Activated CD4-positive, alpha-beta T cell treated with anti-CD3 and anti-CD28 coated beads for 4 hours (primary cell): ENCODE data around the gene FPGS.
"Not testable (repeated sequence)": the region's sequence is repeated elsewhere in the genome, so short reads cannot be mapped to it uniquely, and the experiment has no call there.

Experiments
- DNase-seq, 2 donors: peaks; one replicate each; pipeline ENCODE4 v3.0.0-alpha.2; 2020

Gene FPGS, protein sequence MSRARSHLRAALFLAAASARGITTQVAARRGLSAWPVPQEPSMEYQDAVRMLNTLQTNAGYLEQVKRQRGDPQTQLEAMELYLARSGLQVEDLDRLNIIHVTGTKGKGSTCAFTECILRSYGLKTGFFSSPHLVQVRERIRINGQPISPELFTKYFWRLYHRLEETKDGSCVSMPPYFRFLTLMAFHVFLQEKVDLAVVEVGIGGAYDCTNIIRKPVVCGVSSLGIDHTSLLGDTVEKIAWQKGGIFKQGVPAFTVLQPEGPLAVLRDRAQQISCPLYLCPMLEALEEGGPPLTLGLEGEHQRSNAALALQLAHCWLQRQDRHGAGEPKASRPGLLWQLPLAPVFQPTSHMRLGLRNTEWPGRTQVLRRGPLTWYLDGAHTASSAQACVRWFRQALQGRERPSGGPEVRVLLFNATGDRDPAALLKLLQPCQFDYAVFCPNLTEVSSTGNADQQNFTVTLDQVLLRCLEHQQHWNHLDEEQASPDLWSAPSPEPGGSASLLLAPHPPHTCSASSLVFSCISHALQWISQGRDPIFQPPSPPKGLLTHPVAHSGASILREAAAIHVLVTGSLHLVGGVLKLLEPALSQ

DNA sequence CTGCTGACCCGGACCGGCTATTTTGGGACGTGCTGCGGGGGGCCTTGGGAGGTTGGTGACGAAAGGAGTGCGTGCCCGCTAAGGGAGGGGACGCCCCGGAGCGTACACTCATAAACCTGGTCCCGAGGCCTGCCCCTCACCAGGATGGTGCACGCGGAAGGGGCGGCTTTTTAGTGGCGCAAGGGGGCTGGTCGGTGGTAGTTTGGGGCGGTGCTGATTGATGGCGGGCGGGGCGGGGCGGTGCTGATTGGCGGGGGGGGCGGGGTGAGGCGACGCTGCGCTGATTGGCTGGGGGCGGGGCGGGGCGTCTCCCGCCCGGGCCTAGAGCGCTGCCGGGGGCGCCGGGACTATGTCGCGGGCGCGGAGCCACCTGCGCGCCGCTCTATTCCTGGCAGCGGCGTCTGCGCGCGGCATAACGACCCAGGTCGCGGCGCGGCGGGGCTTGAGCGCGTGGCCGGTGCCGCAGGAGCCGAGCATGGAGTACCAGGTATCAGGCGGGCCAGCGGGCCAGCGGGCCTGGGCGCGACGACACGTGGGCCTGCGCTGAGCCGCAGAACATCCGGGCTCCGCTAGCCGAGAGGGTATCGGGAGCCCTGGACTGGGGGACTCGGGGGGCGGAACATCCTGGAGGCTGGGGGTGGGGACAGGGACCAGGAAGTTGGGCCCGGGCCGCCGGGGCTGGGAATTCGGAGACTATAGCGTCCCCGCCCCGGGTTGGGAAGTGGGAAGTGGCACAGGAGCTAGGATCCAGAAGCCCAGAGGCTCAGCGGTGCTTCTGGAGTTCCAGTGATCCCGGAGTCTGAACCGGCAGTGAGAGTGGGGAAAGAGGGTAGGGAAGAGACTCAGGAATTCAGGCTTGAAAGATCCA, at the start of gene FPGS:
Gene FPGS (plus strand): TSS at position 307 of the 868 bp plus-strand sequence. CDS start 43 bp downstream, at position 350.
- DNase-seq: peak; percentile 80 to 86

DNA sequence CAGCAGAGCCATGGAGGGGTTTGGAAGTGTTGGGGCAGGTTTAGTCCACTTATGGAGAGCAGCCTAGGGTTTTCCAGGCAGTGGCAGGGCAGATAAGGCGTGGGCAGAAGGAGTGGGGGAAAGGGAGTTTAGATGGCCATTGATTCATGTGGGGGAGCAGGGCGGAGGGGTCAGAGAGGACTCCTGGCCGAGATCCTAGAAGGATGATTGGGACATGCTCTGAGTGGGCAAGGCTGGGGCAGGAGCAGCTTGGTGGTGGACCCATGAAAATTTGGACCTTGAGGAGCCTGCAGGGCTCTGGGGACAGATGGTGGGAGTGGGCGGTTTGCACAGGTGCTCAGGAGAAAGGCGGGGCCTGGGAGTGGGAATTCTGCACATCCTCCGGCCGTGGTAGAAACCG, 49.5 kb upstream of the FPGS start:
- no peak for DNase-seq

DNA sequence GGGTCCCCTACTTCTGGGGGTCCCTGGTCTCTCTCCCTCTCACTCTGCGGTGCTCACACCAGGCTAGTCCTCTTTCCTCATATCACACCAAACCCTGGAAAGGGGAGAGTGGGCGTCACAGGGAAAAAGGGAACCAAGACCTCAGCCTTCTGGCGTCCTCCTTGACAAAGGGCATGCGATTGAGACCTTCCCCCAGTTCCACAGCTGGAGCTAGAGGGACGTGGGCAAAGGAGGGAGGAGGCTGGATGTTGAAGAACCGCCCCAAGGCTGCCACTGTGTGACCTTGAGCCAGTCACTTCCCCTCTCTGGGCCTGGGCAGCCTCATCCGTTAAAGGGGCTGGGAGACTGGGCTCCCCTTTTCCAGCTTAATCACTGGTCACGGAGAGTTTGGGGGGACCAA, 49.1 kb upstream of the FPGS start:
- no peak for DNase-seq

DNA sequence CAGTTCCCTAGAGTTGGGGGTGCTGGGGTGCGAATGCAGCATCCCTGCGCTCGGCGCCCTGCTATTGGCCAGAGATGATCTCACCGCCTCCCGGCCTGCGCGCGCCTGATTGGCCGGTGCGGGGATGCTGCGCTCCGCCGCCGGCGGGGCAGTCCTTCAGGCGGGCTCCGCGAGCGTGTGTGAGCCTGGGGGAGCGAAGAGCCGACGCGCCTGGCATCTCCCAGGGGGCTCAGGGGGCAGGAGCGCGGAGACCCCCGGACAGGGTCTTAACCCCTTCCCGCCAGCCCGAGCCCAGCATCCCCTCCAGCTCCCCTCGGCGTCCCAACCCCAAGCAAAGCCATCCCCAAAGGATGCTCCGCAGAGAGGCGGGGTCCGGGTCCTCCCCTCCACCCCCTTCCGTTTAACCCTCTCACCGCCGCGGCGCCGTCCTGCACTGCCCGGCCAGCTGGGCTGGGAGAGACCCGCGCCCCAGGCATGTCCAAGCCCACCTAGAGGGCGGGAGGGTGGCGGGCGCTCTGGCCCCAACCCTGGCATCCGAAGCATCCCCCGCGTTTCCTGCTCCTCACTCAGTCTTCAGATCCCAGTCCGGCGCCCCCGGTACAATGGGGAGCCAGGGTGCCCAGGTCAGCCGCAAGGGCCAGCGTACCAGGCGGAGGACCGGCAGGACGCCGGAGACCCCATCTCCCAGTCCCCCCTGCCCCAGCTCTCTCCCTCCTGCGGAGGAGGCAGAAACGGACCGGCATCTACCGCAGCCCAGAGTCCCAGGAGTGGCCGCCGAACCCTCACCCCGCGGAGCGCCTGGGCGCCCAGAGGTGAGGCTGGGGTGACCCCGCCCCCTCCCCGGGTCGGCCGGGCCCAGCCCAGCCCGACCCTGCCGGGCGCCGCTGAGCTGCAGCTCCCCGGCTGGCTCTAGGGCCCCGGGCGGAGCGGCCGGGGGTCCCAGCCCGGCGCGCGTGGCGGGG, 48.3 kb upstream of the FPGS start:
- DNase-seq: no peak

DNA sequence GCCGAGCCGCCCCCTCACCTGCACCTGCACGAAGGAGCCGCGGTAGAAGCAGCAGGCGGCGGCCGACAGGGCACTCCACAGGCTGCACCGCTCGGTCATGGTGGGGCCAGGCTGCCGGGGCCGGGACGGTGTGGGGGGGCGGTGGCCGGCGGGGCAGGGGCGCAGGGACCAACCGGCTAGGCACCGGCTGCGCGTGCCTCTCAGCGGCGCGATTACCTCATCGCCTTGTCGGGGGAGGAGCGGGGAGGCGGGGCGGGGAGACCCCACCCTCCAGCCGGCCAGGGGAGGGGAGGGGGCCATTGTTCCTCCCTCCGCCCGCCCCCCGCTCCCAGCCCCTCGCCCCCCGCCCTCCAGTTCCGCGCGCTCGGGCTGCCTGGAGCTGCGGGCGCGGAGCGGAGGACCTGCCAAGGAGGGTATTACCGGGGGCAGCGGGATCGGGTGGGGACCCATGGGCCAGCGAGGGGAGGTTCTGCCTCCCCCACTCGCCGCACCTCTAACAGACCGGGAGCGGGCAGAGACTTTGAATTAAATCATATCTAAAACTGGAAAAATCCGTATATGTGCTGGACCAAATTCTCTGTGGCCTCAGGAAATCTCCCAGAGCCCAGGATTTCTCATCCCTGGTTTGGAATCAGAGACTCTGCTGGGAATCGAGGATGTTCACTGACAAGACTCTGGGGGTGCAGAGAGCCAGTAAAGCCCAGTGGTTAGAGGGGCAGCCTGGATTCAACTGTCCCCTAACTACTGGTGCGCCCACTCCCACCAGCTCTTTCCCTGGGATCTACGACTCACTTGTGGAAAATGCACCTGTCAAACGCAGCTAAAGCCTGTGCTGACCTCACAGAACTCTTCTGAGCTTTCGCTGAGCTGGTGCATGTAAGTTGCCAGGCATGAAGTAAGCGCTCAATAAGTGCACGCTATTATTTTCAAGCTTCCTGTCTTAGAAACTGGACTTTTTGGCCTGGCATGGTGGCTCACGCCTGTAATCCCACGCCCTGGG, 47.3 kb upstream of the FPGS start:
- no peak for DNase-seq

DNA sequence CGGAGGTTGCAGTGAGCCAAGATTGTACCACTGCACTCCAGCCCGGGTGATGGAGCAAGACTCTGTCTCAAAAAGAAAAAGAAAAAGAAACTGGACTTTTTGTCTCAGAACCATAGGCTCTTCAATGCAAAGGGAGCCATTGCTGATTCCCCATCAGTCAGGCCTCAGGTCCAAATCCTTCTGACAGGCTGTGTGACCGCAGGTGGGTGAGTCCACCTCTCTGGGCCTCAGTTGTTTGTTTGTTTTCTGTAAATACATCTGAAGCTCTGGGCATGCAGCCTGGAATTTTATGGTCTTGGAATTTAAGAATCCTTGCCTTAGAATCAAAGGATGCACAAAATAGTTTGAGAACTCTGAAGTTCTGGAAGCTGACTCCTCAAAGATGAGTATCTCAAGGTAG, 46.4 kb upstream of the FPGS start:
- no peak for DNase-seq

DNA sequence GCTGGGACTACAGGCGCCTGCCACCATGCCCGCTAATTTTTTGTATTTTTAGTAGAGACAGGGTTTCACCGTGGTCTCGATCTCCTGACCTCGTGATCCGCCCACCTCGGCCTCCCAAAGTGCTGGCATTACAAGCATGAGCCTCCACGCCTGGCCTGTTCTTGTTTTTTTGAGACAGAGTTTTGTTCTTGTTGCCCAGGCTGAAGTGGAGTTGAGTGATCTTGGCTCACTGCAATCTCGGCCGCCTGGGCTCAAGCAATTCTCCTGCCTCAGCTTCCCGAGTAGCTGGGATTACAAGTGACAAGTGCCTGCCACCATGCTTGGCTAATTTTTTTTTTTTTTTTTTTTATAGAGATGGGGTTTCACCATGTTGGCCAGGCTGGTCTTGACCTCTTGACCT, 45.9 kb upstream of the FPGS start:
- DNase-seq: not testable (repeated sequence)

DNA sequence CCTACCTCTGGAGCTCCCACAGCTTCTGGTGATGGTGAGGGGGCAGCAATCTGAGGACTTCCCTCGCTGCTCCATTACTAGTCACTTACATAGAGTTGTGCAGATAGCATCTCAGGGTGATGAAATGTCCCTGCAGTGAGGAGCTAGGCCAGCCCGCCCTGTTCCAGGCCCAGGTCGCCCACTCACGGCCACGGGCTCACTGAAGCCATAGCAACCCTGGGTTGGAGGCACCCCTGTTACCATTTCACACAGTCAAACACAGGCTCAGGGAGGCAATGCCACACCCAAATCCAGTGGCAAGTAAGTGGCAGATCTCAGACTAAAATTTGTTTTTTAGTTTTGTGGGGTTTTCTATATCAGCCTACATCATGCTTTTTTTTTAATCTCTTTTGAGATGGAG, 43.8 kb upstream of the FPGS start:
- DNase-seq: no peak

DNA sequence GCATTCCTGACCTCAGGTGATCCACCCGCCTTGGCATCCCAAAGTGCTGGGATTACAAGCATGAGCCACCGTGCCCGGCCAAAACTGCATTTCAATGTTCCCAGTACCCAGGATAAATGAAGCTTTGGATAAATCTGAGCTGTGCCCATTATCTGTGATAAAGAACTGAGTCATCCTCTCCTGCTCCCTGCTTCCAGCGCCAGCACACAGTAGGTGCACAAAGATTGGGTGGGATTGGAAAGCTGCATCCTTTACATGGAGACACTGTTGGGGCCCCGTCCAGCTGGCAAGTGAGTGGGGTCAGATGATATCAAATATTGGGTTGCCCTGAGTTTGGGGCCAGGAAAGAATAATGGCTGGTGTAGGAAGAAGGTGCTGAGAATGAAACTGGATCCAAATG, 41.6 kb upstream of the FPGS start:
- DNase-seq: no peak

DNA sequence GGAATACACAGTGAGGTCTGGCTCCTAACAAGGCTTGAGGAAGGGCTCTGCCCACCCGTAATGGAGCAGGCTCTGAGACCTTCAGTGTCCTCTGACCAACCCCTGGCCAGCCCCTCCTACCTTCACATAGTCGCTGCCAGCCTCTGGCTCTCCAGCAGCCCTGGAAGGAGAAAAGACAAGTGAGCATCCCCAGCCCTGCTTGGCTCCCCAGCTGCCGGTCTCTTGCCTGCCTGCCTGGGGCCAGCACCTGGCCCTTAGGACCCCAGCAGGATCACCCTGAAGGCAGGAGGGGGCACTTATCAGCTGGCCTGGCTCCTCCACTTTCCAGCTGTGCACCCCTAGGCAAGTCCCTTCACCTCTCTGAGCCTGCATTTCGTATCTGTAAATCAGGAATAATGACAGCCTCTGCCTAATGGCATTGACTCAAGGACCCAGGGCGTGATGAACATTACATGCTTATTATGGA, 41.2 kb upstream of the FPGS start:
- DNase-seq: no peak

DNA sequence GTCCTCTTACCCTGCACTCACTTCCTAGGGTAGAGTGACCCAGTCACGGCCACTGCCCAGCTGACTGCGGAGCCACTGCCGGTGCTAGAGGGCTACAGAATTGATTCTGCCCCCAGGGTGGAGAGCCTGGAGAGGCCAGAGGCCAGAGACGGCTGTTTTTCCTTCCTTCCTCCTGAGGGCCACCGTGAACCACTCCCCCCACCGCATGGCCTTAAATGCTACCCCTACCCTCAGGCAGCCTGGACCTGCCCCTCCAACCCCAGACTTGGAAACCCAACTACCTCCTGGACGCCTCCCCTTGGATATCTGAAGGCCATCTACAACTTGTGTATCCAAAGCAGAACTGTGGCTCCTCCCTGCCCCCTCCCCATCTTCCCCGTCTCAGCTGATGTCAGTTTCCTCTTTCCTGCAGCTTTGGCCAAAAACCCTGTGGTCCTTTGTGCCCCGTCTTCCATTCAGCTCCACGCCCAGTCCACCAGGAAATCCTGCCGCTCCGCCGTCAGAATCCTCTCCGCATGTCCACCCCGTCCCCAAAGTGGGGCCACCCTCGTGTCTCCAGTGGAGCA, 40.5 kb upstream of the FPGS start:
- DNase-seq: no peak

DNA sequence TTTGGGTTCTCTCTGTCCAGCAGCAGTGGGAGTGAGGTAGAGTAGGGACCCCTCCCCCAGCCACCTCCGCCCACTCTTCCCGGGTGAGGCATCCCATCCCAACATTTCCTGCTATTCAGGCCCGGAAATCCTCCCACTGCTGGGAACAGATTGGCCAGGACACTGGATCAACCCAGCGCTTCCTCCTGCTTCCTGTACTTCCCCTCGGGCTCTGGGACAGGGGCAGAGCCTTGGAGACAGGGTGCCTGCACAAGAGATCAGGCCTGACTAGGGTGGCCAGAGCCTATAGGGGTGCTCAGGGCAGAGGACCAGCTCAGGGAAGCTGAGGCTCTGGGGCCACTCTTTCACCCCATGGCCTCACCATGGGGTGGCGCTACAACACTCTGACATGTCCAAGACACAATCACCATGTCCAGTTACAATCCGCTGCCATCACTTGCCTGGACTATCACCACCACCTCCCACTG, 38.7 kb upstream of the FPGS start:
- no peak for DNase-seq

DNA sequence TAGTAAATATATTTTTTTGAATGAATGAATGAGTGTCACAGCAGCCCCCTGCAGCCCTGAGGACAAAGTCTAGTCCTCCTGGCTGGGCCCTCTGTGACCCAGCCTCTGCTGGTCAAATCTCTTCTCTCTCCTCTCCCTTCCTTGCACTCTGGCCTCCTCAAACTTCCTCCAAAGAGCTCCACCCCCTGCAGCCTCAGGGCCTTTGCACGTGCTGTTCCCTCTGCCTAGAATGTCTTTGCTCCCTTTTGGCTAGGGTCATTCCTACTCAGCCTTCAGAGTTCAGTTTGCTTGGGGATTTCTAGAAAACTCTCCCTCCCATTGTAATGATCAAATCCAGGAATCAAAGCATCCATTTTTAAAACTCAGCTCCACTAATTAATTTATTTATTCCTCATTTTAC, 37.3 kb upstream of the FPGS start:
- no peak for DNase-seq

DNA sequence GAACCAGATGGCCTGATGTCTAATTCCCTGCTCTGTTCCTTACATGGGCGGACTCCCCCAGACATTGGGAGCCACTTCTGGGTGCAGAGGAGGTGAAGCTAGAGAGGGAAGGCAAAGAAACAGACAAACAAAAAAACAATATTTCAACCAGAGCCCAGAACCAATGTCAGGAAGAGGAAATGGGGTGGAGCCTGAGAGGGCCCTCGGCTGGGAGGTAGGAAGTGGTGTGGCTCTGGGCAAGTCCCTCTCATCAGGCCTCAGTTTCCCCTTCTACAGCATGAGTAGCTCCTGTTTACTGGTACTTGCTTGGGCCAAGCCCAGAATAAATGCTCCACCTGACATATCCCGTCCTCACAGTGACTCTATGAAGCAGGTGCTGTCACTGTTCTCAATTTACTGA, 35.3 kb upstream of the FPGS start:
- DNase-seq: no peak

DNA sequence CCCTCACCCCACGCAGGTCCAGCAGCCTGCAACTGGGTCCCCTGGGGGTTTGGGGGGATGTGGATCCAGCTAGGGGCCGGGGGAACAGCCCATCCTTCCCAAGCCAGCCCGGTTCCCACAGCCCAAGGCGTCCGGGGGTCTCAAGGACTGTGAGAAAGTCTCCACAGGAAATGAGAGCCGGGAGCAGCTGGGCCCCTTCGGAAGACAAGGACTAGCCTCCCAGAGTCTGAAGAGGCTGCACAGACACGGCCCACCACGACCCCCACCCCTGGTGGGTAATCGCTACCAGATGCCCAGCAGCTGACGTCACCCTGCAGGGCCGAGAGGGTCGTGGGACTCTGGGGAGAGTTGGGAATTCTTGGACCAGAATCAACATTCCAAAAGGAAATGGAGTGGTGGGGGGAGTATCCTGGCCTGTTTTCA, 34.8 kb upstream of the FPGS start:
- no peak for DNase-seq

DNA sequence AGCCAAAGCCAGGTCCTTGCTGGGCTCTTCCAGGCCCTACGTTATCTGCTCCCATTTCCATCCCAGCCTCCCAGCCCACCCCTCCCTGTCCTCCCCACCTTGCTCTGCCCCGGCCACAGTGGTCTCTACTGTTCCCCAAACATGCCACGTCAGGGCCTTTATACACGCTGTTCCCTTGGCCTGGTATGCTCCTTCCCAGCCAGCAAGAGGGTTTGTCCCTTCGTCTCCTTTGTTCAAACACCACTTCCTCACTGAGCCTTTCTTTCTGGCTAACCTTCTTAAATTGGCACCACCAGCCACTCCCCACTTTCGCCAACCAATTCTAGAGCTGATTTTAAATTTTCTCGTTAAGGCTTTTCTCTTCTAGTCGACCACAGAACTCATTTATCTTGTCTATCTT, 34.0 kb upstream of the FPGS start:
- DNase-seq: no peak

DNA sequence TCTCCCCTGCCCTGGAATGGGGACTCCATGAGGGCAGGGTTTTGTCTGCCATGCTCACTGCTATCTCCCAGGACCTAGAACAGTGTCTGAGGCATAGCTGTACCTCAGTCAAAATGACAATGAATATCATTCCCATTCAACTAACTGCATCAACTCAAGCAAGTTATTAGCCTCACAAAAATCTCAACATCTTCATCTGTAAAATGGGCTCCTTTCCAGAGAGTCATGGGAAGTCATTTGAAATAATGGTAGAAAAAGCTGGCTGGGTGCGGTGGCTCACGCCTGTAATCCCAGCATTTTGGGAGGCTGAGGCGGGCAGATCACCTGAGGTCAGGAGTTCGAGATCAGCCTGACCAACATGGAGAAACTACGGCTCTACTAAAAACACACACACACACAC, 33.6 kb upstream of the FPGS start:
- no peak for DNase-seq

DNA sequence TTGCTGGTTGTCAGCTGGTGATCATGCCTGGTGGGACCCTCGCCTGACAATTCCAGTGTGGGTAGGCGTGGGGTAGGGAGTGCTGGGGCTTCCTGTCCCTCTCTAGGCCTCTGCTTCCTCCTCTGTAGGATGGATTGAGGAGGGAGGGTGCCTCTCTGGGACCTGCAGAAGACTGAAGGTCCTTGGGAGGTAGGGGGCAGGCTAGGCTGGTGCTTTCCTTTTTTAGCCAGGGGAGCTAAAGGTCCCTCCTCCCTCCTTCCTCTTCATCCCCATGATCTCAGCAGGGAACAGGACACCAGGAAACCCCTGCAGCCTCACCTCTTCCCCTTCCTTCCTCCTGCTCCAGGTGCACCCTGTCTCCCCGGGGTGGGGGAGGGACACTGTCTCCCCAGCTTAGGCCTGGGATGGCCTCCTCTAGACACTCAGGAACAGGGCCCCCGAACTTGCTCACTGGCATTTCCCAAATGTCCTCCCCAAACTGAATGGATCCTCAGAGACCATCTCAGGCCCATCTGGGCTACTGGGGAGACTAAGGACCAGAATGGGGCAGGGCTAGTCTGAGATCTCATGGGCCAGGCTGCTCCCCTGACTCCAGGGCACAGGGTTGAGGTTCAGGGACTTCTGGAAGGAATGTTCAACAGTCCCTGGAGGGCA, 32.6 kb upstream of the FPGS start:
- DNase-seq: no peak

DNA sequence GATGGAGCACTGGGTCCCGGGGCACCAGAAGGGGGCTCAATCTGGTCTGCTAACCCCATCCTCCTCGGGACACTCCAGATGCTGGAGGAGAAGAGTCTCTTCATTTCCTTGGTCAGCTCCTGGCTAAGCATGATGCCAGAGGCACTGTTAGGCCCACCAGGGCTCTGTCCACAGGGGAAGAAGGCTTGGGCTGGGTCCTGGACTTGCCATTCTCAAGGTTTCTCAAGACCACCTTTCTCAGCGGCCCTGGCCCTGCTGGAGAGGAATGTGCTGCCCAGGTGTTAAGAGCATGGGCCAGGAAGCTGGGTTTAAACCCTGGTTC, 32.1 kb upstream of the FPGS start:
- DNase-seq: no peak

DNA sequence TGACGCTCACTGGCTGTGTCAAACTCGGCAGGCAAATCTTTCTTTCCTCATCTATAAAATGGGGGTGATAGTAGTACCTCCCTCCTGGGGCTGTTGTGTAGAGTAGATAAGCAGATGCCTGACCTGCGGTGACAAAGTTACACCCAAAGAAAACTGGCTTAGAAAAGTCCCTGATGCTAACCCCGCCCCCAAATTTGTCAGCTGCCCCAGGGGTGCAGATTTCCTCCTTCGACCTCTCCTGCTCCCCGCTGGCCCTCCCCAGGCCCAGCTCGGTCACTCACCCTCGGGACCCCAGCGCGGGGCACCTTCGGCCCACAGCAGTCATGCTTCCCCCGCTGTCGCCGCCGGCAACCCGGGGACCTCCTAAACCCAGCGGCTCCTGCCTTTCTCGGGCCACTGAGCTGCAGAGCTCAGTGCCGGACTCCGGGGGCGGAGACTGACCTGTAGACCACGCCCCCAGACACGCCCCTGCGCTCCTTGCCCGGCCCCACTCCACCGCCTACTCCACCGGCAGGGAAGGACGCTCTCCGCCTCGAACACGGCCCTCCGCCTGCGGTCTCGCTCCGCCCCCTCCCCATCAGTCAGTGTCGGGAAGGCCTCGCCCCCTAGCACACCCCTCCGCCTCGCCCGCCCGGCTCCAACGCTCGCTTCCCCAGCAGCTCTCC, 31.6 kb upstream of the FPGS start:
- DNase-seq: peak; percentile 95 to 98
